MCF 10A (cell line): ENCODE data around the gene SIRT5. TPM values are rescaled to one million over a fixed set of nuclear protein-coding genes. Genes with fewer than 3 reads are reported as not detected.

Experiments used
- BruUV-seq: library from RNA; stranded (reverse); fragments of 400-500 nt; replicated peaks from 2 replicates; lab custom pipeline; 2021; lab: Mats Ljungman, UMichigan
- CTCF ChIA-PET: fragments of 300-600 bp; sonication (Branson Sonifier 250); formaldehyde crosslinking; extraction: SDS; loops from one replicate; lab custom pipeline; 2021; ENCODE audit warnings: antibody characterized with exemption, inconsistent platforms; lab: Yijun Ruan, JAX
- POLR2A ChIA-PET: fragments of 300-600, 350-650 bp; sonication (Branson Sonifier 250); formaldehyde crosslinking; extraction: SDS; loops from one replicate; lab custom pipeline; 2020; ENCODE audit warnings: antibody characterized with exemption, inconsistent platforms; lab: Yijun Ruan, JAX
- DNase-seq: peaks from one replicate; pipeline ENCODE4 v3.0.0-alpha.2; 2018; ENCODE audit not compliant: unreplicated experiment
- H3K27ac Mint-ChIP-seq: one replicate; pipeline ENCODE4 v1.8.0; 2022; ENCODE audit warnings: mild to moderate bottlenecking, low read depth, mixed read lengths; ENCODE audit not compliant: unreplicated experiment
- H3K27me3 Mint-ChIP-seq: one replicate; pipeline ENCODE4 v1.8.0; 2022; ENCODE audit warnings: mixed read lengths; ENCODE audit not compliant: insufficient read depth, unreplicated experiment
- H3K36me3 Mint-ChIP-seq: one replicate; pipeline ENCODE4 v1.8.0; 2022; ENCODE audit warnings: mild to moderate bottlenecking, moderate library complexity, mixed read lengths; ENCODE audit not compliant: insufficient read depth, unreplicated experiment
- H3K4me1 Mint-ChIP-seq: one replicate; pipeline ENCODE4 v1.8.0; 2022; ENCODE audit warnings: mixed read lengths; ENCODE audit not compliant: insufficient read depth, unreplicated experiment
- H3K4me3 Mint-ChIP-seq: one replicate; pipeline ENCODE4 v1.8.0; 2022; ENCODE audit warnings: mild to moderate bottlenecking, moderate library complexity, mixed read lengths; ENCODE audit not compliant: unreplicated experiment
- H3K9me3 Mint-ChIP-seq: one replicate; pipeline ENCODE4 v1.8.0; 2022; ENCODE audit warnings: mixed read lengths; ENCODE audit not compliant: unreplicated experiment
- CTCF ChIP-seq: fragments of 200-600 bp; IDR thresholded peaks from one replicate; pipeline ENCODE4 v1.8.0; 2022; ENCODE audit warnings: antibody characterized with exemption, mild to moderate bottlenecking; ENCODE audit not compliant: unreplicated experiment
- intact Hi-C: fragments of 100-400 bp; cut with micrococcal nuclease; formaldehyde crosslinking; loops from 2 replicates; pipeline ENCODE4 v1.14.1; 2022
- total RNA-seq: library from RNA; stranded (reverse); gene quantifications from 2 replicates; pipeline ENCODE4 v1.2.3, GENCODE V29; 2022

Gene SIRT5
- total RNA-seq, 1 experiment from 2014 or later: 12.8 TPM

DNA sequence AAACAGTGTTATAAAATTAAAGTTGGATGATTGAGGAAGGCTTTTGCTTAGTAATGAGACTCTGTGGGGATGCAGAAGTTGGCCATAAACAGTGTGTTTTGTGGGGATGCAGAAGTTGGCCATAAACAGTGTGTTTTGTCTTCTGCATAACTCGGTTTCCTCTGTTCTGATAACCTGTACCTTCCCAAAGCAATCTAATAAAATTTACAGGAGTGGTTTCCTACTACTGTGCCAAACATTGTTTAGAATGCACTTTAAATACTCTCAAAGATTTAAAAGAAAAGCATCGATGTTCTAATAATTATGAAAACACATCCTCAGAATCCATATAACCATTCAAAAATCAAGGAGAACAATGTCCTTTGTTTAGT, 36.9 kb upstream of the SIRT5 start:
- Mint-ChIP-seq H3K27ac (no peak overlapping the region), H3K4me3 (no peak overlapping the region), H3K4me1 (no peaks in the 10 kb centered on the region), H3K9me3 (no peaks in the 10 kb centered on the region), H3K36me3 (no peaks in the 10 kb centered on the region), H3K27me3 (no peaks in the 10 kb centered on the region)
- CTCF ChIA-PET: interaction anchor here (0.6 to 2.8 kb wide), 15 partner anchors 13 to 624 kb away, joined by 3 to 17 read pairs (median 4); partner anchors contain the start of gene SIRT5
- DNase-seq: no peak
- intact Hi-C loops: loop anchor here (5.0 to 10.0 kb wide), 2 partner anchors 50 to 623 kb away; partner anchors contain the start of gene GFOD1
- no peak for TF ChIP-seq CTCF
- no TSS peak for BruUV-seq
- POLR2A ChIA-PET: interaction anchor here (1.1 to 1.3 kb wide), 3 partner anchors 15 to 209 kb away, joined by 3 to 5 read pairs (median 4); partner anchors contain the start of gene TBC1D7

DNA sequence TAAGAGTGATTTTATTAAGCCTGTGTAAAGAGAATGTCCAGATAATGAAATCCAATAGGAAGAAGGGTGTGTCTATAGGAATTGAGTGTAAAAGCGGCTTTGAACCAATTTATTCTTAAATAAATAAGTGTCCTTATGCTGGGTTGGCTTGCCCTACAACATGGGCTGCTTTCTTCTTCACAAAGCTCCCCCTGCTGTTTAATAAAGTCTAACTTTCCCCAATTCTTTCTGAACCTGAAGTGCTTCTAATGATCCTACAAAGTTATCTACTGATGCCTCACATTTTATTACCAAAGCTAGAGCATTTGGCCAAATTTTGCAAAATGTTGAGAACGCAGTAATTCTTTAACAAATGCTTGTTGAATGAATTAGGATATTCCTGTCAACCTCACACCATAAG, 36.3 kb upstream of the SIRT5 start:
- peak; percentile 35 for TF ChIP-seq CTCF
- POLR2A ChIA-PET: interaction anchor here (1.1 to 1.2 kb wide), 2 partner anchors 52 to 210 kb away, joined by 4 to 5 read pairs; partner anchors contain the start of gene TBC1D7
- Mint-ChIP-seq H3K36me3 (no peaks in the 10 kb centered on the region), H3K27me3 (no peaks in the 10 kb centered on the region), H3K4me3 (no peak overlapping the region), H3K27ac (no peak overlapping the region), H3K4me1 (no peaks in the 10 kb centered on the region), H3K9me3 (no peaks in the 10 kb centered on the region)
- BruUV-seq: no TSS peak
- peak; percentile 58 for DNase-seq
- CTCF ChIA-PET: interaction anchor here (0.6 to 2.8 kb wide), 19 partner anchors 14 to 625 kb away, joined by 3 to 17 read pairs (median 4); partner anchors contain the start of gene SIRT5
- intact Hi-C loops: loop anchor here (1.0 to 10.0 kb wide), 4 partner anchors 51 to 623 kb away; partner anchors contain the start of gene GFOD1

DNA sequence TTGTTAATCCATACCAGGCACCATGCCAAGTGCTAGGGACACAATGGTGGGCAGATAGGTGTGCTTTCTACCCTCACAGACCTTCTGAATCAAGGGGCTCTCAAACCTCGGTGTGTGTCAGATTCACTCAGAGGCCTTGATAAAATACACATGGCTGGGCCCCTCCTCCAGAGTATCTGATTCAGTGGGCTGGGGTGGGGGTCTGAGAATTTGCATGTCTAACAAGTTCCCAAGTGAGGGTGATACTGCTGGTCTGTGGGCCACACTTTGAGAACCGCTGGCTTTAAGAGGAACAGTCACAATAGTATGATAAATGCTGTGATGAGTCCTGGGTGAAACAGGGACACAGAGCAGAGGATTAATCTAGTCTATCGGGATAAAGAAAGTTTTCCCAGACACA, 35.8 kb upstream of the SIRT5 start:
- DNase-seq: no peak
- Mint-ChIP-seq H3K27ac (no peak overlapping the region), H3K4me1 (no peaks in the 10 kb centered on the region), H3K27me3 (no peaks in the 10 kb centered on the region), H3K36me3 (no peaks in the 10 kb centered on the region), H3K4me3 (no peak overlapping the region), H3K9me3 (no peaks in the 10 kb centered on the region)
- BruUV-seq: no TSS peak
- intact Hi-C loops: loop anchor here (1.0 to 10.0 kb wide), 4 partner anchors 51 to 624 kb away; partner anchors contain the start of gene GFOD1
- TF ChIP-seq CTCF: no peak
- POLR2A ChIA-PET: interaction anchor here (1.1 to 1.2 kb wide), 2 partner anchors 52 to 210 kb away, joined by 4 to 5 read pairs; partner anchors contain the start of gene TBC1D7
- CTCF ChIA-PET: interaction anchor here (0.6 to 2.8 kb wide), 16 partner anchors 10 to 625 kb away, joined by 3 to 15 read pairs (median 4); partner anchors contain the start of gene SIRT5

DNA sequence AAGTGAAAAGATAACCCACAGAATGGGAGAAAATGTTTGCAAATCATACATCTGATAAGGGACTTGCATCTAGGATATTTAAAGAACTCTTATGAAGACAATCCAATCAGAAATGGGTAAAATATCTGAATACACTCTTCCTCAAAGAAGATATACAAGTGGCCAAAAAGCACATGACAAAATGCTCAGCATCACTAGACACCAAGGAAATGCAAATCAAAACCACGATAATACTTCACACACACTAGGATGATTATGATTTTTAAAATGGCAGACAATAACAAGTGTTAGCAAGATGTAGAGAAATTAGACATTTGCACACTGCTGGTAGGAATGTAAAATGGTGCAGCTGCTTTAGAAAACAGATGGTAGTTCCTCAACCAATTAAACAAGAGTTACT, 34.8 kb upstream of the SIRT5 start:
- no peak overlapping the region for H3K27ac Mint-ChIP-seq
- no peak for TF ChIP-seq CTCF
- no peaks in the 10 kb centered on the region for H3K4me1 Mint-ChIP-seq
- BruUV-seq: no TSS peak
- H3K27me3 Mint-ChIP-seq: no peaks in the 10 kb centered on the region
- ChIA-PET POLR2A (no interaction called here), CTCF (interaction anchor here (0.6 to 1.2 kb wide), 6 partner anchors 11 to 205 kb away, joined by 3 to 9 read pairs (median 3); partner anchors contain the start of gene SIRT5)
- DNase-seq: no peak
- H3K36me3 Mint-ChIP-seq: no peaks in the 10 kb centered on the region
- H3K4me3 Mint-ChIP-seq: no peak overlapping the region
- intact Hi-C loops: loop anchor here (5.0 to 10.0 kb wide), 2 partner anchors 52 to 625 kb away; partner anchors contain the start of gene GFOD1
- no peaks in the 10 kb centered on the region for H3K9me3 Mint-ChIP-seq
